K562 (cell line): ENCODE measurements around the gene PTPRZ1.

Experiments
- ARNT ChIP-seq, 2 experiments: fragments of 450-650 bp; IDR thresholded peaks; 2 replicates each; pipeline ENCODE4 v1.6.1; 2016; ENCODE audit warnings: mild to moderate bottlenecking in 1 of 2
- GABPA ChIP-seq: fragments of 200-800 bp; sonication (Bioruptor generic); conservative IDR thresholded peaks from 2 replicates; pipeline ENCODE4 v1.6.1; 2016; ENCODE audit warnings: low read depth, missing genetic modification characterization, missing compliant biosample characterization
- GTF2E2 ChIP-seq: fragments of 200-800 bp; sonication (Bioruptor generic); IDR thresholded peaks from 2 replicates; pipeline ENCODE4 v1.6.1; 2016; ENCODE audit warnings: missing genetic modification characterization, missing compliant biosample characterization
- NFIC ChIP-seq: fragments of 450-650 bp; IDR thresholded peaks from 2 replicates; pipeline ENCODE4 v1.6.1; 2017; ENCODE audit warnings: mild to moderate bottlenecking, inconsistent platforms
- NR2C2 ChIP-seq, 2 experiments: fragments of 200-800 bp in 1 of 2; sonication (Bioruptor generic) in 1 of 2; sonication (generic) in 1 of 2; formaldehyde crosslinking in 1 of 2; IDR thresholded peaks; 2 replicates each; pipeline versions ENCODE4 v1.6.1 to v1.8.0; 2016 to 2022; ENCODE audit warnings: mild to moderate bottlenecking in 1 of 2, missing compliant biosample characterization in 1 of 2, missing genetic modification characterization in 1 of 2, missing genetic modification reagents in 1 of 2
- PML ChIP-seq: IDR thresholded peaks from 2 replicates; pipeline ENCODE4 v1.6.1; 2012; ENCODE audit warnings: low read length, inconsistent platforms
- POLR2AphosphoS5 ChIP-seq: IDR thresholded peaks from 2 replicates; pipeline ENCODE4 v1.6.1; 2011; ENCODE audit warnings: mild to moderate bottlenecking, low read depth, low read length, moderate library complexity; ENCODE audit not compliant: control insufficient read depth, insufficient read depth
- PREB ChIP-seq: sonication (generic); formaldehyde crosslinking; IDR thresholded peaks from 2 replicates; pipeline ENCODE4 v1.8.1; 2023; ENCODE audit warnings: mild to moderate bottlenecking, missing genetic modification reagents
- TF ChIP-seq, protein P1 (sequence below), 3 experiments: IDR thresholded peaks in 2 of 3; conservative IDR thresholded peaks in 1 of 3; 2 replicates each; pipeline ENCODE4 v1.5.1; 2011 to 2012; ENCODE audit warnings: low read length in 3 of 3, mild to moderate bottlenecking in 3 of 3, control low read depth in 2 of 3, improper control_type of control experiment in 1 of 3, inconsistent platforms in 1 of 3, low read depth in 1 of 3, mixed read lengths in 1 of 3, moderate library complexity in 1 of 3; ENCODE audit not compliant: insufficient read depth in 2 of 3
- TF ChIP-seq, protein P2 (sequence below): sonication (generic); formaldehyde crosslinking; IDR thresholded peaks from 2 replicates; pipeline ENCODE4 v1.8.1; 2023; ENCODE audit warnings: mild to moderate bottlenecking, missing genetic modification reagents
- TF ChIP-seq, protein P3 (sequence below): fragments of 250-450 bp; sonication (Bioruptor Pico); IDR thresholded peaks from 2 replicates; pipeline ENCODE4 v1.5.0; 2021; ENCODE audit warnings: mild to moderate bottlenecking, moderate library complexity
- TF ChIP-seq, protein P4 (sequence below): sonication (generic); formaldehyde crosslinking; IDR thresholded peaks from 2 replicates; pipeline ENCODE4 v1.8.1; 2022; ENCODE audit warnings: missing genetic modification reagents

DNA sequence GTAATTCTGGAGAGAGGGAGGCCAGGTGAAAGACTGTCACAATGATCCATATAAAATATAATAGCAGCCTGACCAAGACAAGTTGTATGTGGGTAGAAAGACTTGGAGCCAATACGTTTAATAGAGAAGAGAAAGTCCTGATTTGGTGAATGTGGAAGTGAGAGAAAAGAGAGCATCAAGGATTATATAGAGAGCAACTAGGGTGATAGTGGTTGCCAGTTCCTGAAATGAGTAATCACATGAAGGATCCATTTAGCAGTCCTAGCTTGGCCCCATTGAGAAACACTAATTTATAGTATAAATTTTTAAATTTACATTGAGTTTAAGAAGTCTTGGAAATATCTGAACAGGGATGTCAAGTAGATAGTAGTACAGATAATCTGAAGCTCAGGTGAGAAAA lies 197.1 kb downstream of the PTPRZ1 start:
- TF ChIP-seq GTF2E2 (tag) (no peak), NR2C2 (CRISPR knock-in tag; IDR thresholded peaks at IDR 0.05) (no peak), NR2C2 (tag; IDR thresholded peaks at IDR 0.05) (no peak), POLR2AphosphoS5 (no peak), GABPA (tag) (no peak), NFIC (no peak), PML (no peak), PREB (no peak), ARNT (IDR thresholded peaks at IDR 0.05) (no peak)
- TF ChIP-seq, protein P1, sequence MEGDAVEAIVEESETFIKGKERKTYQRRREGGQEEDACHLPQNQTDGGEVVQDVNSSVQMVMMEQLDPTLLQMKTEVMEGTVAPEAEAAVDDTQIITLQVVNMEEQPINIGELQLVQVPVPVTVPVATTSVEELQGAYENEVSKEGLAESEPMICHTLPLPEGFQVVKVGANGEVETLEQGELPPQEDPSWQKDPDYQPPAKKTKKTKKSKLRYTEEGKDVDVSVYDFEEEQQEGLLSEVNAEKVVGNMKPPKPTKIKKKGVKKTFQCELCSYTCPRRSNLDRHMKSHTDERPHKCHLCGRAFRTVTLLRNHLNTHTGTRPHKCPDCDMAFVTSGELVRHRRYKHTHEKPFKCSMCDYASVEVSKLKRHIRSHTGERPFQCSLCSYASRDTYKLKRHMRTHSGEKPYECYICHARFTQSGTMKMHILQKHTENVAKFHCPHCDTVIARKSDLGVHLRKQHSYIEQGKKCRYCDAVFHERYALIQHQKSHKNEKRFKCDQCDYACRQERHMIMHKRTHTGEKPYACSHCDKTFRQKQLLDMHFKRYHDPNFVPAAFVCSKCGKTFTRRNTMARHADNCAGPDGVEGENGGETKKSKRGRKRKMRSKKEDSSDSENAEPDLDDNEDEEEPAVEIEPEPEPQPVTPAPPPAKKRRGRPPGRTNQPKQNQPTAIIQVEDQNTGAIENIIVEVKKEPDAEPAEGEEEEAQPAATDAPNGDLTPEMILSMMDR (IDR thresholded peaks at IDR 0.05 in 2 of 3, conservative IDR thresholded peaks at IDR 0.05 in 1 of 3; ENCODE audit: insufficient read depth in 2 of 3, low read depth in 1 of 3, low read length in 3 of 3) = no peak
- TF ChIP-seq, protein P2, sequence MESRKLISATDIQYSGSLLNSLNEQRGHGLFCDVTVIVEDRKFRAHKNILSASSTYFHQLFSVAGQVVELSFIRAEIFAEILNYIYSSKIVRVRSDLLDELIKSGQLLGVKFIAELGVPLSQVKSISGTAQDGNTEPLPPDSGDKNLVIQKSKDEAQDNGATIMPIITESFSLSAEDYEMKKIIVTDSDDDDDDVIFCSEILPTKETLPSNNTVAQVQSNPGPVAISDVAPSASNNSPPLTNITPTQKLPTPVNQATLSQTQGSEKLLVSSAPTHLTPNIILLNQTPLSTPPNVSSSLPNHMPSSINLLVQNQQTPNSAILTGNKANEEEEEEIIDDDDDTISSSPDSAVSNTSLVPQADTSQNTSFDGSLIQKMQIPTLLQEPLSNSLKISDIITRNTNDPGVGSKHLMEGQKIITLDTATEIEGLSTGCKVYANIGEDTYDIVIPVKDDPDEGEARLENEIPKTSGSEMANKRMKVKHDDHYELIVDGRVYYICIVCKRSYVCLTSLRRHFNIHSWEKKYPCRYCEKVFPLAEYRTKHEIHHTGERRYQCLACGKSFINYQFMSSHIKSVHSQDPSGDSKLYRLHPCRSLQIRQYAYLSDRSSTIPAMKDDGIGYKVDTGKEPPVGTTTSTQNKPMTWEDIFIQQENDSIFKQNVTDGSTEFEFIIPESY = no peak
- TF ChIP-seq, protein P3, sequence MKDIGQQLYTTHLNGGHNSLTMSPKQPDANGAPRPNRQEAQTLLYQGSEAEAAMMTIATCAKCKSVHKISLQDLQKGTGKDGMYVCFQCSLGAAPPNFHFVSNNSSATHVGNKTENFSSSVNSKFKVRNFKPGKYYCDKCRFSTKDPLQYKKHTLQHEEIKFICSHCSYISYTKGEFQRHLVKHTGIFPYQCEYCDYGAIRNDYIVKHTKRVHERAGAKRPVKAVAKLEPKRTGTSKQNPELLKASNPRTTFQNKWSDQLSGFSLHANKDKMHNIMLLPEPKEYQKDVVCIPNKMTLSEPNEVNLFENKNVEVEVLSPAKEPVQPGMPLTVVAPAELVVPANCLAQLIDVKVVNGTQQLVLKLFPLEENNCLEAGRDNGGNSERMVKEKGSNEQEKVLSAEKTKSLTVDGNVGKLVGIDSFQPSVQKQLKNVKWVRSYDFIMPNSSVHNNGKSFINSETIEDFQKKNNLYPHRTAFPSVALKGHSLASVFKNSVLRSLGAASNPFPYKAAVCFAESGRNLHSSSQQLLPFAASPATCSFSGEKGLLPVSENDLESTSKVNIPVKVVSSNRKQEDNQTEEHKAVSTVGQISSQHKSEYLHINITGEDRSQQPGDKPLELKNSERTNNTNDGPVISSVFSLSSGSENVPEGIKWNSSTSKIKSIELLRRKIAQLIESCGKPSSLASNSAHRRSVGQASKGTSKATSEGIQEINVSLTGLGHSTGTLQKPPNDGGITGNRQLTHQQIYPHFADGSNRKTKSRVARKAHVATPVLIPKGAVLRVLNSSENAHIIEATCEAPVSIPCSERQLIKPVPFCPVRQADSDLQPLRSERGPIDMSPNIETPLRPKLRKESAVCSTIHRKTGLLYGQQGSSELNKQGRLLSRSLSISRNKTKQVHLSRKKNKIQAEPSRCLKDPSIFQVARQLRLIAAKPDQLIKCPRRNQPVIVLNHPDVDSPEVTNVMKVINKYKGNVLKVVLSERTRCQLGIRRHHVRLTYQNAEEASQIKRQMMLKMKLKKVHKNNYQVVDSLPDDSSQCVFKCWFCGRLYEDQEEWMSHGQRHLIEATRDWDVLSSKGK = no peak
- TF ChIP-seq, protein P4, sequence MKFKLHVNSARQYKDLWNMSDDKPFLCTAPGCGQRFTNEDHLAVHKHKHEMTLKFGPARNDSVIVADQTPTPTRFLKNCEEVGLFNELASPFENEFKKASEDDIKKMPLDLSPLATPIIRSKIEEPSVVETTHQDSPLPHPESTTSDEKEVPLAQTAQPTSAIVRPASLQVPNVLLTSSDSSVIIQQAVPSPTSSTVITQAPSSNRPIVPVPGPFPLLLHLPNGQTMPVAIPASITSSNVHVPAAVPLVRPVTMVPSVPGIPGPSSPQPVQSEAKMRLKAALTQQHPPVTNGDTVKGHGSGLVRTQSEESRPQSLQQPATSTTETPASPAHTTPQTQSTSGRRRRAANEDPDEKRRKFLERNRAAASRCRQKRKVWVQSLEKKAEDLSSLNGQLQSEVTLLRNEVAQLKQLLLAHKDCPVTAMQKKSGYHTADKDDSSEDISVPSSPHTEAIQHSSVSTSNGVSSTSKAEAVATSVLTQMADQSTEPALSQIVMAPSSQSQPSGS (CRISPR knock-in tag) = no peak
